GM12892 (cell line): ENCODE data around the gene NQO2. TPM values are rescaled to one million over a fixed set of nuclear protein-coding genes. Genes with fewer than 3 reads are reported as not detected.

Experiments used
- DNase-seq: peaks from one replicate; pipeline ENCODE4 v3.0.0; 2011; ENCODE audit not compliant: insufficient read length
- FAIRE-seq: peaks from 2 replicates; lab custom pipeline; 2011; peaks lifted over from hg19 to GRCh38; lab: Jason Lieb, UNC
- POLR2A ChIP-seq: IDR thresholded peaks from 2 replicates; pipeline ENCODE4 v1.6.1; 2011; ENCODE audit warnings: low read depth, low read length, control low read depth
- POLR2AphosphoS5 ChIP-seq: IDR thresholded peaks from 2 replicates; pipeline ENCODE4 v1.6.1; 2011; ENCODE audit warnings: low read depth, low read length, control low read depth
- TAF1 ChIP-seq: IDR thresholded peaks from 2 replicates; pipeline ENCODE4 v1.6.1; 2011; ENCODE audit warnings: low read depth, mild to moderate bottlenecking, control low read depth, low read length, borderline replicate concordance
- polyA plus RNA-seq: library from polyadenylated mRNA; unstranded; fragments of >200 nt; gene quantifications from one replicate; pipeline ENCODE4 v1.2.1, GENCODE V29; 2012; ENCODE audit warnings: missing spikeins, inconsistent platforms; ENCODE audit not compliant: missing spikeins

NQO2 gene
- 9.2 TPM for polyA plus RNA-seq

- FAIRE-seq (peak; percentile 60), DNase-seq (peak; percentile 90)
Measured at GRCh38 chr6:2999618-3000557, at the start of gene NQO2. Gene NQO2 (plus strand): TSS chr6:2999894. CDS start chr6:3006553, 6,659 bp downstream.

DNA sequence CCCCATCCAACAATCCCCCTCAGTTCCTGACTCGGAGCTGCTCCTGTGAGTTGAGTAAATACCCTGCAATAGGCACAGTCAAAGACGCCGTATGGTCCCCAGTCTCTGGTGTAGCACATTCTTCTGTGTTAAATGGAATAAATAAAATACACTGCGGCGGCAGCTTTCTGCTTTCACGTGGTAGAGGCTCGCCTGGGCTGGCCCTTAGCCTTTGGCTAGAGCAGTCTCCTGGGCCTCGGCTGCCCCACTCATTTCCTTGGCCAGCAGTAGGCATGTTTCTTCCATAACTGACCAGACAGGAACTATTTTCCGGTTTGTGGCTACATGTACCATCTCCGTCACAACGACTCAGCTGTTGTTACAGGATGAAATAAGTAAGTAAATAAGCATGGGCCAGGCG lies 49.0 kb upstream of the NQO2 start:
- FAIRE-seq (no peak), DNase-seq (no peak)
- TF ChIP-seq POLR2A, result no peak
- no peak for TF ChIP-seq TAF1
- TF ChIP-seq POLR2AphosphoS5, result no peak

More at GRCh38 chr6:2999618-3000557, at the start of gene NQO2:
- TF ChIP-seq POLR2AphosphoS5, result peak; percentile 68
- TF ChIP-seq TAF1, result no peak
- peak; percentile 84 for TF ChIP-seq POLR2A

GRCh38 chr6:2951728-2952127 lies 48.0 kb upstream of the NQO2 start:
- FAIRE-seq, result no peak
- TF ChIP-seq TAF1 (no peak), POLR2A (no peak), POLR2AphosphoS5 (no peak)
- no peak for DNase-seq

DNA sequence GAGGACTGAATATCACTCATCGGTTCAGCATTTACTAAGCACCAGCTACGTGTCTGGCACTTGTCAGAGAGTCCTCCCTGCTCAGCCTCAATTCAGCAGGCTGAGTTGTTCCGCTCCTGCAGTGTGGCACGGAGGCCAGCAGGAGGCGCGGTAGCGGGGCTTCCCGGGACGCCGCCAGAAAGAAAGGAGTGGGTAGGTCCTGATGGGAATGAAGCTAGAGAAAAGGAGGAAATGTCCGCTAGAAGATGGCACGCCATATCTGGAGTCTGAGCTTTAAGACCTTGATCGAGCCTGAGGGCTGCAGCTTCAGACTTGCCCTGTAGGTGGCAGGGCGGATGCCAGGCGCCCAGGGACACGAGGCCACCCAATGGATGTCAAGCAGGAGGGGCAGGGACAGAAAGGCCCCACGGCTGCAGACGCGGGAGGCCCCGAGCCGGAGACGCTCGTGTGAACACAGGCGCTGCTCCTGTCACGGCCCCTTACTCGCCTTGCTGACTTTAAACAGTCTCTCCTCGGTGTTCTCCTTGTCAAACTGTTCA lies 47.1 kb upstream of the NQO2 start:
- DNase-seq (peak; percentile 48), FAIRE-seq (peak; percentile 56)
- no peak for TF ChIP-seq POLR2A
- no peak for TF ChIP-seq POLR2AphosphoS5
- no peak for TF ChIP-seq TAF1

- no peak for FAIRE-seq
- DNase-seq, result no peak
- TF ChIP-seq POLR2AphosphoS5, result no peak
Measured at GRCh38 chr6:2953098-2953497, 46.6 kb upstream of the NQO2 start.

GRCh38 chr6:2956930-2957685 lies 42.6 kb upstream of the NQO2 start:
- FAIRE-seq, result no peak
- no peak for TF ChIP-seq POLR2AphosphoS5
- no peak for TF ChIP-seq POLR2A
- no peak for TF ChIP-seq TAF1
- no peak for DNase-seq

DNA sequence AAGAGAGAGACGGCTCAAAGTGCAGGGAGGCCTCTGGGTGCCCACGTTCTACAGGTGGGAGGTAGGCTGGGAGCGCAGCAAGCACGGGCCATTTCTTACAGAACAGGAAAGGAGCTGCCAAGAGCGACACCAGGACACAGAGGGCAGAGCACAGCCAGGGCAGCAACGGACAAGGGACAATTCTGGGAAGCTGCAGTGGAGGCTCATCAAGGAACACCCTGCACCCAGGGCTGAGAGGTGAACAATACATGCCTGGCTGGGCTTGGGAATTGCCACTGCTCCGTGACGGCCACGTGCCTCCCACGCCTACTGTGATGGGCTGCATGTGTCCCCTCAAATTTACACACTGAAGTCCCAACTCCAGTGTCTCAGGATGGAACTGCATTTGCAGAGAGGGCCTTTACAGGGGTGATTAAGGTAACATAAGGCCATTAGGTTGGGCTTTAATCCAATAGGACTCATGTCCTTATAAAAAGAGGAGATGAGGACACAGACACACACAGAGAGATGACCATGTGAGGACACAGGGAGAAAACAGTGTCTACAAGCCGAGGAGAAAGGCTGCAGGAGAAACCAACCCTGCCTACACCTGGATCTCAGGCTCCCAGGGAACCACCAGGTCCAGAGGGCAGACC lies 41.9 kb upstream of the NQO2 start:
- TF ChIP-seq TAF1 (no peak), POLR2A (no peak), POLR2AphosphoS5 (no peak)
- FAIRE-seq, result no peak
- no peak for DNase-seq

- TF ChIP-seq TAF1, result no peak
- TF ChIP-seq POLR2A, result no peak
- no peak for TF ChIP-seq POLR2AphosphoS5
- DNase-seq, result no peak
- no peak for FAIRE-seq
Measured at GRCh38 chr6:2958331-2958711, 41.4 kb upstream of the NQO2 start.

DNA sequence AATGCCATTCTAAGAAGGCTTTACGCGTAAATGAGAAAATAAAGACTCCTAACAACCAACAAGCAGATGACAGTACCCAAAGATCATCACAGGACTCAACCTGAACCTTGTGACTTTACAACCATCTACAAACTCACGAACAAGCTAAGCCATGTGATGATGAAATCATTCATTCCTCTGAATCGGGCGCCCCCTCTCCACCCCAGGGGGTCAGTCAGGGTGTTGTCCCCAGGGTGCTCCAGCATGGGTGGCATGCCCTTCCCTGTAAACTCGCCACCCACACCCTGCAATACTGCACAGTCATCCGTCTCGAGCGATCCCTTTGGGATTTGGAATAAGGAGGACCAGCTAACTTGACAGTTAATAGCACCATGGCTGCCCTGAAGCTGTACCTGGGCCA lies 40.9 kb upstream of the NQO2 start:
- no peak for FAIRE-seq
- TF ChIP-seq POLR2A, result no peak
- no peak for TF ChIP-seq TAF1
- no peak for TF ChIP-seq POLR2AphosphoS5
- DNase-seq, result no peak

GRCh38 chr6:2959909-2960719 lies 39.6 kb upstream of the NQO2 start:
- DNase-seq (no peak), FAIRE-seq (no peak)
- TF ChIP-seq POLR2AphosphoS5 (no peak), TAF1 (no peak), POLR2A (no peak)
